ENCODE data around the gene CHST2.

DNA sequence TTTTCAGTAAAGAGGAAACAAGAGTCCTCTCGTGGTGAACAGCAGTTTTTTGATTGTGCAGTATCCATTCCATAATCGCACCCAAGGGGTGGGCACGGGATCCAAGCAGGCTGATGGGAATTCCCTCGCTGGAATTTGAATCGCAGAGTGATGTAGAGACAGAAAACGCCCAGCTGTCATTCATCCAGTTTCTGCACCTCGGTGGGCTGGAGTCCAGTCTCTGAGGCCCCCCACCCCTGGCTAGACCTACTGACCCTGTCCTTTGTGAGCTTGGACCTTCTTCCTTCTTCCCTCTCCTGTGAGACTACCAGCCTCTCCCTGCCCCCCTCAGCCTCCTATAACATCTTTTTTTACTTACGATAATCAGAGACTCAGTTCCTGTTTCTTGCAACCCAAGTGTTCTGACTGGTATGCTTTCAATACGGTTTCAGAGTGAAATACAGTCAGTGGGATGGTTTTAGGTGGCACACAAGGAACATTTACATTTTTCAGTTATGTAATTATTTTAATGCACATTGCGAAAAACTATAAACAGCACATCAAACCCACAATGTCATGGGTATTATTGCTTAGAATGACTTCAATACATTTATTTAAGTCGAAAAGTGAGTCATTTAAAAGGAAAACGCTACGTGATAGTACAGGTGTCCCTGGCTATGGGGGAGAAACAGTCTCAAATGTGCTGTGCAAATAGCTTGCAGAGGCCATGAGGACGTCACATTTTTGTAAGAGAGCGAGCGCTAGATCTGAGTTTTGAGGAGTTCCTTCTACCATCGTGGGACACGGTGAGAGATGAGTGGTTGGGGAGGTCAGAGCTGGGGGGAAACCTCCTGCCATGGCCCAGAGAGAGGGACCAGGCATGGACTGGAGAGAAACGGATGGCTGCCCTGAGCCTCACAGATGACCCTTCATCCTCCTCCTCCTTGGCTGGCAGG lies 37.5 kb upstream of the CHST2 start:
- TF ChIP-seq, protein P1, sequence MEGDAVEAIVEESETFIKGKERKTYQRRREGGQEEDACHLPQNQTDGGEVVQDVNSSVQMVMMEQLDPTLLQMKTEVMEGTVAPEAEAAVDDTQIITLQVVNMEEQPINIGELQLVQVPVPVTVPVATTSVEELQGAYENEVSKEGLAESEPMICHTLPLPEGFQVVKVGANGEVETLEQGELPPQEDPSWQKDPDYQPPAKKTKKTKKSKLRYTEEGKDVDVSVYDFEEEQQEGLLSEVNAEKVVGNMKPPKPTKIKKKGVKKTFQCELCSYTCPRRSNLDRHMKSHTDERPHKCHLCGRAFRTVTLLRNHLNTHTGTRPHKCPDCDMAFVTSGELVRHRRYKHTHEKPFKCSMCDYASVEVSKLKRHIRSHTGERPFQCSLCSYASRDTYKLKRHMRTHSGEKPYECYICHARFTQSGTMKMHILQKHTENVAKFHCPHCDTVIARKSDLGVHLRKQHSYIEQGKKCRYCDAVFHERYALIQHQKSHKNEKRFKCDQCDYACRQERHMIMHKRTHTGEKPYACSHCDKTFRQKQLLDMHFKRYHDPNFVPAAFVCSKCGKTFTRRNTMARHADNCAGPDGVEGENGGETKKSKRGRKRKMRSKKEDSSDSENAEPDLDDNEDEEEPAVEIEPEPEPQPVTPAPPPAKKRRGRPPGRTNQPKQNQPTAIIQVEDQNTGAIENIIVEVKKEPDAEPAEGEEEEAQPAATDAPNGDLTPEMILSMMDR (IDR thresholded peaks at IDR 0.05 in 2 of 3, conservative IDR thresholded peaks at IDR 0.05 in 1 of 3; ENCODE audit: borderline replicate concordance in 1 of 3, insufficient read depth in 1 of 3, low read depth in 2 of 3, low read length in 2 of 3), result no peak
- TF ChIP-seq POLR2A (IDR thresholded peaks at IDR 0.05; ENCODE audit: borderline replicate concordance, extremely low read depth, insufficient read depth, insufficient read length) (no peak), POLR2AphosphoS5 (IDR thresholded peaks at IDR 0.05; ENCODE audit: low read depth, low read length) (no peak), JUND (IDR thresholded peaks at IDR 0.05) (no peak), TCF7L2 (IDR thresholded peaks at IDR 0.05; ENCODE audit: borderline replicate concordance, extremely low read depth, insufficient read depth, insufficient read length) (no peak), EZH2phosphoT487 (IDR thresholded peaks at IDR 0.05; ENCODE audit: borderline replicate concordance) (no peak), SIN3A (IDR thresholded peaks at IDR 0.05; ENCODE audit: low read depth) (no peak), EZH2 (IDR thresholded peaks at IDR 0.05) (no peak)
- TF ChIP-seq, protein P2, sequence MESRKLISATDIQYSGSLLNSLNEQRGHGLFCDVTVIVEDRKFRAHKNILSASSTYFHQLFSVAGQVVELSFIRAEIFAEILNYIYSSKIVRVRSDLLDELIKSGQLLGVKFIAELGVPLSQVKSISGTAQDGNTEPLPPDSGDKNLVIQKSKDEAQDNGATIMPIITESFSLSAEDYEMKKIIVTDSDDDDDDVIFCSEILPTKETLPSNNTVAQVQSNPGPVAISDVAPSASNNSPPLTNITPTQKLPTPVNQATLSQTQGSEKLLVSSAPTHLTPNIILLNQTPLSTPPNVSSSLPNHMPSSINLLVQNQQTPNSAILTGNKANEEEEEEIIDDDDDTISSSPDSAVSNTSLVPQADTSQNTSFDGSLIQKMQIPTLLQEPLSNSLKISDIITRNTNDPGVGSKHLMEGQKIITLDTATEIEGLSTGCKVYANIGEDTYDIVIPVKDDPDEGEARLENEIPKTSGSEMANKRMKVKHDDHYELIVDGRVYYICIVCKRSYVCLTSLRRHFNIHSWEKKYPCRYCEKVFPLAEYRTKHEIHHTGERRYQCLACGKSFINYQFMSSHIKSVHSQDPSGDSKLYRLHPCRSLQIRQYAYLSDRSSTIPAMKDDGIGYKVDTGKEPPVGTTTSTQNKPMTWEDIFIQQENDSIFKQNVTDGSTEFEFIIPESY (IDR thresholded peaks at IDR 0.05; ENCODE audit: extremely low read depth, insufficient replicate concordance, low read length), result no peak
